ENCODE data around the gene SLC9A9.

Gene SLC9A9

DNA sequence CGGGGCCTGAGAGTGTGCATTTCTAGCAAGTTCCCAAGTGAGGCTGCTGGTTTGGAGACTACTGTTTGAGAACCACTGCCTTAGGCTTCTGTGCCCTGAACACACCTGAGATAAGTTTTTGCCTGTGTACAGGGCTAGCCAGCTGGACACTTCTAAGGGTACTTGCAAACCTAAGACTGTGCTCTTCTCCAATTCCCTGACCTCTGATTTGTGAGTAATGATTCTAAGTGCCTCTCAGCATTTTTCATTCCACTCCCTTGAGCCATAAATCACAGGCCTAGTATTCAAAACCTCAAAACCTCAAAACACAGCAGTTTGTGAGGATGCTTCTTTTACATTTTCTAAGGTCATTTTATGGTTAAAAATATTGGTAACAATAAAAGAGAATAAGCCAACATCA, 580.3 kb downstream of the SLC9A9 start:
- no peak for DNase-seq (ENCODE audit: low read depth)
- TF ChIP-seq, protein P1, sequence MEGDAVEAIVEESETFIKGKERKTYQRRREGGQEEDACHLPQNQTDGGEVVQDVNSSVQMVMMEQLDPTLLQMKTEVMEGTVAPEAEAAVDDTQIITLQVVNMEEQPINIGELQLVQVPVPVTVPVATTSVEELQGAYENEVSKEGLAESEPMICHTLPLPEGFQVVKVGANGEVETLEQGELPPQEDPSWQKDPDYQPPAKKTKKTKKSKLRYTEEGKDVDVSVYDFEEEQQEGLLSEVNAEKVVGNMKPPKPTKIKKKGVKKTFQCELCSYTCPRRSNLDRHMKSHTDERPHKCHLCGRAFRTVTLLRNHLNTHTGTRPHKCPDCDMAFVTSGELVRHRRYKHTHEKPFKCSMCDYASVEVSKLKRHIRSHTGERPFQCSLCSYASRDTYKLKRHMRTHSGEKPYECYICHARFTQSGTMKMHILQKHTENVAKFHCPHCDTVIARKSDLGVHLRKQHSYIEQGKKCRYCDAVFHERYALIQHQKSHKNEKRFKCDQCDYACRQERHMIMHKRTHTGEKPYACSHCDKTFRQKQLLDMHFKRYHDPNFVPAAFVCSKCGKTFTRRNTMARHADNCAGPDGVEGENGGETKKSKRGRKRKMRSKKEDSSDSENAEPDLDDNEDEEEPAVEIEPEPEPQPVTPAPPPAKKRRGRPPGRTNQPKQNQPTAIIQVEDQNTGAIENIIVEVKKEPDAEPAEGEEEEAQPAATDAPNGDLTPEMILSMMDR (IDR thresholded peaks at IDR 0.05; ENCODE audit: control insufficient read depth, insufficient read depth, low read depth, low read length, missing control alignments) = no peak
- H3K4me3 ChIP-seq (ENCODE audit: control insufficient read depth, low read depth, low read length) = no peak overlapping the region

DNA sequence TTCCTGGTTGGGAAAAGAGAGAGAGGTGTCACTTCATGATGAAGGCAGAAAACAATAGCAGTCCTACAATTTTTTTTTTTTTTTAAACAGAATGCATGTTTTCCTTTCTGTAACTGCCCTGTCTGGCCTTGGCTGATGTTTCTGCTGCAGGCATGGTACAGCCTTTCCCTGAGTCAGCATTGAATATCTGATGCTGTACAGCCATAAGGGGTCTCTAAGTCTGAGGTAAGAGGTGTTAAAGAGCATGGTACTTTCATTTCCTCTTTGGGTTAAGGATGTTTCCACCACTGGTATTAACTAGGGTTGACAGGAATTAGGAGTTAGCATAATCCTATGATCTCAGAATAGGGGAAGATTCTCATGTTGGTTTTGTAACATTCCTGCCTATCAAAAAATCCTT, 581.3 kb downstream of the SLC9A9 start:
- no peak overlapping the region for H3K4me3 ChIP-seq (ENCODE audit: control insufficient read depth, low read depth, low read length)
- DNase-seq (ENCODE audit: low read depth) = no peak
- TF ChIP-seq, protein P1 (IDR thresholded peaks at IDR 0.05; ENCODE audit: control insufficient read depth, insufficient read depth, low read depth, low read length, missing control alignments) = no peak

DNA sequence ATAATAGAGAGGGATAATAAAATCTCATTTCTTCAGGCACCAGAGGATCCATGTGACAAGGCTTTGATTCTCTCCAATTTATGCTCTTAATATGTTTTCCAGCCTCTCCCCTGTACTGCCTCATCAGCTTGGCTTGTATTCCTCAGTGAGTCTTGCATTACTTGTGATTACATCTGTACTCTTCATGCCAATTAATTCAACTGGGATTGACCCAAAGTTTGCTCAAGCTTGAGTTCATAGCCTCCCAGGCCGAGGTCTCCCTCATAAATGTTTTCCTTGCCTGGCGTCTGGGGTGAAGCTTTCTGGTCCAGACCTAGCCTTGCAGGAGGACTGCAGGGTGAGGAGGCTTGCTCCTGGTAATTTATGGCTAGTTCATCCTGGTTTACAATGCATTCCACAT, 581.8 kb downstream of the SLC9A9 start:
- no peak overlapping the region for H3K4me3 ChIP-seq (ENCODE audit: control insufficient read depth, low read depth, low read length)
- TF ChIP-seq, protein P1 (IDR thresholded peaks at IDR 0.05; ENCODE audit: control insufficient read depth, insufficient read depth, low read depth, low read length, missing control alignments) = no peak
- DNase-seq (ENCODE audit: low read depth) = no peak

DNA sequence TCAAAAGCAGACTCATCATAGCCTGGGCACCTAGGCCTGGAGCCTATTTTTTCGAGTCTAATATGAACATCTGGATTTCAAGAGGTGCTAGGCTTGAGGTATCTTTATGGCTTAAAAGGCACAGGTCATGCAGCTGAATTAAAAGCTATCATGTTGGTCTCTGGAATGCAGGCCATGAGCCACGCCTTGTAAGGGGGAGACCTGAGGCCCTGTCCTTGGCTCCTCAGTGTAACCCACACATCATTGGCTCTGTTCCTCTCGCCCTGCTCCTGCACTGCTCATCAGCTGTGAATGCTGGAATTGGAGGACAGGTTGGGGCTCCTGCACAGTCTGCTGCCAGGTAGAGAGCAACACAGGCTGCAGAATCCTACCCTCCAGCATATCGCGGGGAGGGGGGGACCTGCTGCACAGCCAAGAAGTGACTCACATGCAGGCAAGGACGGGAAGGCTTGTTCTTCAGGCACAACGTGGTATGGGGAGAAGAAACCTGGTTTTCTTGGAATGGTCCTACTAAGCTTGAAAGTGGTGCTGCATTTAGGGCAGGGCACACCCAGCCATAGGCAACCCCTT, 582.7 kb downstream of the SLC9A9 start:
- no peak for DNase-seq (ENCODE audit: low read depth)
- TF ChIP-seq, protein P1 (IDR thresholded peaks at IDR 0.05; ENCODE audit: control insufficient read depth, insufficient read depth, low read depth, low read length, missing control alignments) = no peak
- H3K4me3 ChIP-seq (ENCODE audit: control insufficient read depth, low read depth, low read length) = no peak overlapping the region

DNA sequence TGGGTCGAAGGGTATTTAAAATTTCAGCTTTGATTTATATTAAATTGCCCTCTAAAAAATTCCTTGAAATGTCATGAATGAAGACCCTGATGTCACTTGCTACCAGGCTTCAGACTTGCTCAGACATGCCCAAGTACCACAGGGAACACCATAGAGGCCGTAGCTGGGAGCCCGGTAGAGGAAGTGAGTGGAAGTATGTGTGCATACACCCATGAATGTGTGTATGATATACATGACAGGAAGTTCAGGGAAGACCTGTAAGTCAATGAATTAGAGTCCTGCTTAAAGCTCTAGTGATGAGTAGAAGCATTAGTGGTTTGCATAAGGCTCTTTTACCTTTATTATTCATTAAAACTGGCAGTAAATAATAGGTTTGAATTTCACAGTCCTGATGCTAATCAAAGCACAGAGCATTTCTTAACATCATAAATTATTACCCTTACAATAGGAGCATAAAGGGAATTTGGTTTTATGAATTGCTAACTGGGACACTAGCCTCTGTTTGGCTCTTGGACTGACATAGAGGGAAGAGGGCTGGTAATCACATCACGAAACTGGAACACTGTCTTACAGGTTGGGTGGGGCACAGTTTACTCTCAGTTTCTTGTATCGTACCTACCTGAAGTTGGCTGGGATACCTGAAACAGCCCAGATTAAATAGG, 584.3 kb downstream of the SLC9A9 start:
- TF ChIP-seq, protein P1 (IDR thresholded peaks at IDR 0.05; ENCODE audit: control insufficient read depth, insufficient read depth, low read depth, low read length, missing control alignments) = no peak
- DNase-seq (ENCODE audit: low read depth) = no peak
- H3K4me3 ChIP-seq (ENCODE audit: control insufficient read depth, low read depth, low read length) = no peak overlapping the region

DNA sequence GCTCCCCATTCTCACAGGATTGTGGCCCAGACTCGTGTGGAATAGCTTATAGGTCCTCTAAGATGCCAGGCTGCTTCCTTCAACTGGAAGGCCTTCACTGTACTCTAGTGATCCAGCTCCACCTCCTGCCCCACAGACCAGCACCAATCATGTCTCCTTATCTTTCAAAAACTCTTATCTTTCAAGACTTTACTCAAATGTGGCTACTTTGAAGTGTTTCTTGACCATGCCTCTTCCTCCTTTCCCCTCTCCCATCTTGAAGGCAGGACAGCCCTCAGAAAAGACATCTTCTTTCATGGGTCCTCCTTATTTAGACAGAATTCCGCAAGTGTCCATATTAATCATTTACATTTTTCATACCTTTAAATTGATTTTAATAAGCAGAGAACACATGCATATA, 586.4 kb downstream of the SLC9A9 start:
- DNase-seq (ENCODE audit: low read depth) = no peak
- TF ChIP-seq, protein P1 (IDR thresholded peaks at IDR 0.05; ENCODE audit: control insufficient read depth, insufficient read depth, low read depth, low read length, missing control alignments) = no peak
- H3K4me3 ChIP-seq (ENCODE audit: control insufficient read depth, low read depth, low read length) = no peak overlapping the region

Data from AG09309 (cell line).